ENCODE data around the gene HDAC5. TPM values are rescaled to one million over a fixed set of nuclear protein-coding genes. Genes with fewer than 3 reads are reported as not detected.

The HDAC5 gene
- polyA plus RNA-seq (2013) = 53.7 and 54.1 TPM in 2 replicates

DNA sequence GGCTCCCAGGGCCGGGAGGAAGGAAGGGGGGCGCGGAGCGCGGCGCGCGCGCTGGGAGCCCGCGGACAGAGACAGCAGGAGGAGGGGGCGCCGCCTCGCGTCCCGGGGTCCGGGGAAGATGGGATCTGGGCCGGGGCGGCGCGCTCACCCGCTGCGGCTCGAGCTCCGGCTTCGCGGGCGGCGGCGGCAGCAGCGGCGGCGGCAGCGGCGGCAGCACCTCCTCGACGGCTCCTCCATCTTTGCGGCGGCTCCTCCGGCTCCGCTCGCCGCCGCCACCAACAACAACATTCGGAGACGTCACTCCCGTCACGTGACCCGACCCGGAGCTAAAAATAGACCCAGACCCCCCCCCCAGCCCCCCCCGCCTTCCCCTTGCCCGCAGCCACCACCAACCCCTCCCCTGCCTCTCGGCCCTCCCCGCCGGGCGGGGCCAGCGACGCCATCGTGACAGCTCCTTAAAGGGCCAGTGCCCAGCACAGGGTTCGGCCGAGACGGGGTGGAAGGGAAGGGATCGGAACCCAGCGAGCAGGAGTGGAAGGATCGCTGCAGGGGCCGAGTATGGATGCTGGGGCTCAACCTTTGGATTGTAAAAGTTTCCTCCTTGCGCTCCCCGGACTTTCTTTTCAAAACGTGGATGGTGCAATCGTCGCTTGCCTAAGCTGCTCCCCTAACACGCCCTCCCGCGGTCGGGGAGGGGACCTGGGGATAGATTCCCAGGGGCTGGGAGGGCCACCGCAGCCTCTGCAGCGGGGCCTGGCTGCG, at the start of gene HDAC5:
TSS of gene HDAC5 (minus strand) at position 286 of the 762 bp plus-strand sequence. CDS start 6,126 bp downstream, outside the sequence.
- Histone ChIP-seq H2AK5ac (ENCODE audit: low read length) (peak within 1 kb of the TSS; percentile 64), H2BK120ac (ENCODE audit: insufficient read depth, low read length, poor library complexity) (peak within 1 kb of the TSS; percentile 96), H2AFZ (ENCODE audit: insufficient read depth, low read length, poor library complexity) (peak within 1 kb of the TSS; percentile 92), H3K79me2 (ENCODE audit: control insufficient read depth, insufficient read depth, low read length, poor library complexity) (peaks cover 7% of the 10 kb centered on the region), H3K23ac (ENCODE audit: low read length) (no peak within 1 kb of the TSS), H3K79me1 (ENCODE audit: low read length) (peaks cover 14% of the 10 kb centered on the region), H3K27me3 (ENCODE audit: insufficient read depth, low read length) (no peaks in the 10 kb centered on the region), H3K9me3 (ENCODE audit: insufficient read depth, low read depth, low read length) (no peaks in the 10 kb centered on the region), H2BK12ac (ENCODE audit: low read length) (peak within 1 kb of the TSS; percentile 77), H3K27ac (ENCODE audit: low read depth, low read length) (peak within 1 kb of the TSS; percentile 25), H3K18ac (ENCODE audit: low read length) (peak within 1 kb of the TSS; percentile 81), H4K8ac (ENCODE audit: low read depth, low read length) (peak within 1 kb of the TSS; percentile 95), H3K36me3 (ENCODE audit: control insufficient read depth in 1 of 2, insufficient read depth in 2 of 2, low read length in 2 of 2) (no peaks in the 10 kb centered on the region), H3K4me2 (ENCODE audit: low read length) (peak within 1 kb of the TSS; percentile 67), H4K12ac (ENCODE audit: low read depth, low read length) (peak within 1 kb of the TSS; percentile 88), H3K14ac (ENCODE audit: low read length) (peak within 1 kb of the TSS; percentile 98), H3K4me3 (ENCODE audit: low read depth, low read length) (peak within 1 kb of the TSS; percentile 80), H2BK5ac (ENCODE audit: low read depth, low read length, poor library complexity) (peak within 1 kb of the TSS; percentile 87), H3K4ac (ENCODE audit: low read depth, low read length) (peak within 1 kb of the TSS; percentile 88), H3K4me1 (ENCODE audit: control insufficient read depth in 1 of 2, insufficient read depth in 2 of 2, low read length in 2 of 2) (peaks cover 8 to 15% of the 10 kb centered on the region in 2 experiments), H4K91ac (ENCODE audit: low read depth, low read length) (peak within 1 kb of the TSS; percentile 98), H3K9ac (ENCODE audit: low read length) (peak within 1 kb of the TSS; percentile 25)
- peak; percentile 91 to 95 for DNase-seq
- no CpG with 5 or more reads among the region's 78 CpGs for WGBS (ENCODE audit: extremely low coverage, insufficient coverage, insufficient read length)

DNA sequence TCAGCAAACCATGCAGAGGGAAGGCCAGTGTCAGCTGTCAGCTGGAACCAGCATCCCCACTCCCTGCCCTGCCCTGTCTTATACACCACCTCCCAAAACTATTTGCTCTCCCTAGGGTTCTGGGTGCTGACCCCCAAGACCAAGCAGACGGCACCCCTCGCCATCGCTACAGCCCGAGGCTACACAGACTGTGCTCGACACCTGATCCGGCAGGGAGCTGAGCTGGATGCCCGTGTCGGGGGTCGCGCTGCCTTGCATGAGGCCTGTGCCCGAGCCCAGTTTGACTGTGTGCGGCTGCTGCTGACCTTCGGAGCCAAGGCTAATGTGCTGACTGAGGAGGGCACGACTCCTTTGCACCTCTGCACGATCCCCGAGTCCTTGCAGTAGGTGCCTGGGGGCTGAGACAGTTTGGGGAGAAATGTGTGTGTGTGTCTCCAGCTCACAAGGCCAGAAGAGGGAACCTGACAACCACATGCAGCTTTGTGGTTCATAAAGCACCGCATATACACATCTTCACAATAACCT, 48.6 kb upstream of the HDAC5 start:
- no peaks in the 10 kb centered on the region for H3K79me1 ChIP-seq (ENCODE audit: low read length)
- H2BK5ac ChIP-seq (ENCODE audit: low read depth, low read length, poor library complexity) = no peak overlapping the region
- no peak overlapping the region for H3K23ac ChIP-seq (ENCODE audit: low read length)
- H3K4me3 ChIP-seq (ENCODE audit: low read depth, low read length) = no peak overlapping the region
- H3K27me3 ChIP-seq (ENCODE audit: insufficient read depth, low read length) = no peaks in the 10 kb centered on the region
- H4K12ac ChIP-seq (ENCODE audit: low read depth, low read length) = no peak overlapping the region
- no peak overlapping the region for H2BK12ac ChIP-seq (ENCODE audit: low read length)
- WGBS (ENCODE audit: extremely low coverage, insufficient coverage, insufficient read length) = no CpG with 5 or more reads among the region's 17 CpGs
- no peak overlapping the region for H3K18ac ChIP-seq (ENCODE audit: low read length)
- no peaks in the 10 kb centered on the region for H3K9me3 ChIP-seq (ENCODE audit: insufficient read depth, low read depth, low read length)
- no peak for DNase-seq
- no peak overlapping the region for H3K4ac ChIP-seq (ENCODE audit: low read depth, low read length)
- peaks cover 2 to 7% of the 10 kb centered on the region in 2 experiments for H3K4me1 ChIP-seq (ENCODE audit: control insufficient read depth in 1 of 2, insufficient read depth in 2 of 2, low read length in 2 of 2)
- H3K79me2 ChIP-seq (ENCODE audit: control insufficient read depth, insufficient read depth, low read length, poor library complexity) = no peaks in the 10 kb centered on the region
- no peak overlapping the region for H2AFZ ChIP-seq (ENCODE audit: insufficient read depth, low read length, poor library complexity)
- H3K27ac ChIP-seq (ENCODE audit: low read depth, low read length) = no peak overlapping the region
- no peak overlapping the region for H3K14ac ChIP-seq (ENCODE audit: low read length)
- no peak overlapping the region for H4K8ac ChIP-seq (ENCODE audit: low read depth, low read length)
- no peak overlapping the region for H2AK5ac ChIP-seq (ENCODE audit: low read length)
- H3K4me2 ChIP-seq (ENCODE audit: low read length) = no peak overlapping the region
- no peak overlapping the region for H2BK120ac ChIP-seq (ENCODE audit: insufficient read depth, low read length, poor library complexity)
- H4K91ac ChIP-seq (ENCODE audit: low read depth, low read length) = no peak overlapping the region
- H3K36me3 ChIP-seq (ENCODE audit: control insufficient read depth in 1 of 2, insufficient read depth in 2 of 2, low read length in 2 of 2) = peaks cover 10 to 12% of the 10 kb centered on the region in 2 experiments
- no peak overlapping the region for H3K9ac ChIP-seq (ENCODE audit: low read length)

DNA sequence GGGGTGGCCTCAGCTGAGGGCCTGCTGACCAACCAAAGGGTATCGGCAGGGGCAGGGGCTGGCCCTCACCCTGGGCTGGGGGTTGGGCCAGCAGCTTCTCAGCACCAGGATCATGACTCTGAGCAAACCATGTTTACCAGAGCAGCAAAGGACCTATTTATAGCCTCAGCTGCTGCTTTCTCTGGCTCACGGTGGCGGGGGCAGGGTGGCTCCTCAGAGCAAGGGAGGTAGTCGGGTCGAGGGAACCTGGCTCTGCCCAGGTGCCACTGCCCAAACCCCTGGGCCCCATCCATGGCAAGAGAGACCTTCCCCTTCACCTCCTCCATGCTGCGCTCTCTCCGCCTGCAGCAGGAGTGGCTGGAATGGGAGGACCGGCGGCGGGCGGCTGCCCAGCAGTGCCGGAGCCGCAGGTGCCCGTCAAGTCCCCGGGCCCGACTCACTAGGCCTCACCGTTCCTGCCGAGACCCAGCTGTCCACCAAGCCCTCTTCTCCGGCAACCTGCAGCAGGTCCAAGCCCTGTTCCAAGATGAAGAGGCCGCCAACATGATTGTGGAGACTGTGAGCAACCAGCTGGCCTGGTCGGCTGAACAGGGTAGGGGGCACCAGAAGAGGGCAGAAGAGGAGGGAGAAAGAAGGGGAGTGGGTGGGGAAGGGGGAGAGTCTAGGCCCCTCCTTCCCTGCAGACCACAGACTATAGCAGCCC, 47.2 kb upstream of the HDAC5 start, which contains the start of gene ASB16:
TSS of gene ASB16 (plus strand) at position 206 of the 703 bp plus-strand sequence. CDS start at position 292, 86 bp downstream.
- Histone ChIP-seq H4K8ac (ENCODE audit: low read depth, low read length) (no peak within 1 kb of the TSS), H3K27ac (ENCODE audit: low read depth, low read length) (no peak within 1 kb of the TSS), H3K27me3 (ENCODE audit: insufficient read depth, low read length) (no peaks in the 10 kb centered on the region), H2AFZ (ENCODE audit: insufficient read depth, low read length, poor library complexity) (no peak within 1 kb of the TSS), H3K79me1 (ENCODE audit: low read length) (no peaks in the 10 kb centered on the region), H3K23ac (ENCODE audit: low read length) (no peak within 1 kb of the TSS), H3K4me3 (ENCODE audit: low read depth, low read length) (no peak within 1 kb of the TSS), H4K12ac (ENCODE audit: low read depth, low read length) (no peak within 1 kb of the TSS), H4K91ac (ENCODE audit: low read depth, low read length) (no peak within 1 kb of the TSS), H3K4me1 (ENCODE audit: control insufficient read depth in 1 of 2, insufficient read depth in 2 of 2, low read length in 2 of 2) (peaks cover 2 to 5% of the 10 kb centered on the region in 2 experiments), H3K79me2 (ENCODE audit: control insufficient read depth, insufficient read depth, low read length, poor library complexity) (no peaks in the 10 kb centered on the region), H3K14ac (ENCODE audit: low read length) (no peak within 1 kb of the TSS), H3K36me3 (ENCODE audit: control insufficient read depth in 1 of 2, insufficient read depth in 2 of 2, low read length in 2 of 2) (no peaks in the 10 kb centered on the region), H2BK12ac (ENCODE audit: low read length) (no peak within 1 kb of the TSS), H3K4ac (ENCODE audit: low read depth, low read length) (no peak within 1 kb of the TSS), H3K4me2 (ENCODE audit: low read length) (no peak within 1 kb of the TSS), H3K9me3 (ENCODE audit: insufficient read depth, low read depth, low read length) (no peaks in the 10 kb centered on the region), H2BK5ac (ENCODE audit: low read depth, low read length, poor library complexity) (no peak within 1 kb of the TSS), H2BK120ac (ENCODE audit: insufficient read depth, low read length, poor library complexity) (no peak within 1 kb of the TSS), H3K9ac (ENCODE audit: low read length) (no peak within 1 kb of the TSS), H3K18ac (ENCODE audit: low read length) (no peak within 1 kb of the TSS), H2AK5ac (ENCODE audit: low read length) (no peak within 1 kb of the TSS)
- no peak for DNase-seq
- no CpG with 5 or more reads among the region's 21 CpGs for WGBS (ENCODE audit: extremely low coverage, insufficient coverage, insufficient read length)

DNA sequence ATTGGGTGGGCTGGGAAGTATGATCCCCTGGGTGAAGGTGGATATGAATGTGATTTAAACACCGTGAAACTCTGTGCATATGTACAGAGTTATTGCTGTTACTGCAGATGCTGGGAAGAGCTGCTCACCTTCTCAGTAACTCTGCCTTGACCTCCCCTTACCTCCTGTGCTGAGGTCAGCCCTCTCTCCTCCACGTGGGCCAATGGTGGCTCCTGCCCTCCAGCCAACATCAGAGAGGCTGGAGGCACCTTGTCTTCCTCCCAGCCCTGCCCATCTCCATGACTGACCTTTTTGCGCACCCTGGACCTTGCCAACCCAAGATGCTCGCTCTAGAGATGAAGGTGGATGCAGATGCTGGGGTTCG, 46.7 kb upstream of the HDAC5 start:
- no peaks in the 10 kb centered on the region for H3K9me3 ChIP-seq (ENCODE audit: insufficient read depth, low read depth, low read length)
- H4K91ac ChIP-seq (ENCODE audit: low read depth, low read length) = no peak overlapping the region
- no peak overlapping the region for H3K4me2 ChIP-seq (ENCODE audit: low read length)
- H4K12ac ChIP-seq (ENCODE audit: low read depth, low read length) = no peak overlapping the region
- WGBS (ENCODE audit: extremely low coverage, insufficient coverage, insufficient read length) = no CpG with 5 or more reads among the region's 5 CpGs
- no peak overlapping the region for H2BK12ac ChIP-seq (ENCODE audit: low read length)
- H2BK5ac ChIP-seq (ENCODE audit: low read depth, low read length, poor library complexity) = no peak overlapping the region
- no peak overlapping the region for H3K4me3 ChIP-seq (ENCODE audit: low read depth, low read length)
- H4K8ac ChIP-seq (ENCODE audit: low read depth, low read length) = no peak overlapping the region
- no peak overlapping the region for H3K14ac ChIP-seq (ENCODE audit: low read length)
- DNase-seq = no peak
- peaks cover 2 to 5% of the 10 kb centered on the region in 2 experiments for H3K4me1 ChIP-seq (ENCODE audit: control insufficient read depth in 1 of 2, insufficient read depth in 2 of 2, low read length in 2 of 2)
- no peak overlapping the region for H3K4ac ChIP-seq (ENCODE audit: low read depth, low read length)
- H3K27ac ChIP-seq (ENCODE audit: low read depth, low read length) = no peak overlapping the region
- no peak overlapping the region for H3K23ac ChIP-seq (ENCODE audit: low read length)
- no peak overlapping the region for H2AFZ ChIP-seq (ENCODE audit: insufficient read depth, low read length, poor library complexity)
- H3K9ac ChIP-seq (ENCODE audit: low read length) = no peak overlapping the region
- H3K79me2 ChIP-seq (ENCODE audit: control insufficient read depth, insufficient read depth, low read length, poor library complexity) = no peaks in the 10 kb centered on the region
- no peak overlapping the region for H3K18ac ChIP-seq (ENCODE audit: low read length)
- H3K36me3 ChIP-seq (ENCODE audit: control insufficient read depth in 1 of 2, insufficient read depth in 2 of 2, low read length in 2 of 2) = no peaks in the 10 kb centered on the region
- no peaks in the 10 kb centered on the region for H3K27me3 ChIP-seq (ENCODE audit: insufficient read depth, low read length)
- H2BK120ac ChIP-seq (ENCODE audit: insufficient read depth, low read length, poor library complexity) = no peak overlapping the region
- H3K79me1 ChIP-seq (ENCODE audit: low read length) = no peaks in the 10 kb centered on the region
- no peak overlapping the region for H2AK5ac ChIP-seq (ENCODE audit: low read length)
